HG02973 (cell line): ENCODE measurements around the gene FBXO42.
"Not testable (repeated sequence)": the region's sequence is repeated elsewhere in the genome, so short reads cannot be mapped to it uniquely, and the experiment has no call there.

ENCODE experiments used
- ATAC-seq: cut with Tn5 transposase; IDR thresholded peaks from one replicate; pipeline ENCODE4 v1.9.1; 2021; ENCODE audit warnings: moderate library complexity; ENCODE audit not compliant: unreplicated experiment

Gene FBXO42

GRCh38 chr1:16222716-16223115 lies 129.6 kb downstream of the FBXO42 start:
- ATAC-seq = not testable (repeated sequence)

GRCh38 chr1:16221499-16221898 lies 130.8 kb downstream of the FBXO42 start:
- ATAC-seq = no peak

- ATAC-seq = no peak
Measured at GRCh38 chr1:16219968-16220500, 132.2 kb downstream of the FBXO42 start.

- ATAC-seq = no peak
Measured at GRCh38 chr1:16218674-16219071, 133.6 kb downstream of the FBXO42 start.

GRCh38 chr1:16218014-16218673 lies 134.1 kb downstream of the FBXO42 start:
- no peak for ATAC-seq

GRCh38 chr1:16217061-16217785 lies 135.1 kb downstream of the FBXO42 start:
- peak; percentile 85 for ATAC-seq

- no peak for ATAC-seq
Measured at GRCh38 chr1:16215882-16216753, 136.2 kb downstream of the FBXO42 start.

GRCh38 chr1:16215240-16215639 lies 137.0 kb downstream of the FBXO42 start:
- ATAC-seq = not testable (repeated sequence)

GRCh38 chr1:16213544-16213943 lies 138.7 kb downstream of the FBXO42 start:
- not testable (repeated sequence) for ATAC-seq

- ATAC-seq = no peak
Measured at GRCh38 chr1:16213013-16213412, 139.3 kb downstream of the FBXO42 start.

- no peak for ATAC-seq
Measured at GRCh38 chr1:16212251-16212961, 139.9 kb downstream of the FBXO42 start, which contains the start of gene ARHGEF19. ARHGEF19 (minus strand) TSS chr1:16212652; CDS start chr1:16209054, 3,598 bp downstream.

- no peak for ATAC-seq
Measured at GRCh38 chr1:16211824-16212223, 140.5 kb downstream of the FBXO42 start.

GRCh38 chr1:16210581-16210980 lies 141.7 kb downstream of the FBXO42 start:
- no peak for ATAC-seq

GRCh38 chr1:16209847-16210407 lies 142.4 kb downstream of the FBXO42 start:
- no peak for ATAC-seq

GRCh38 chr1:16209132-16209846 lies 143.0 kb downstream of the FBXO42 start:
- ATAC-seq = no peak

- no peak for ATAC-seq
Measured at GRCh38 chr1:16208270-16208987, 143.9 kb downstream of the FBXO42 start.

GRCh38 chr1:16207318-16208269 lies 144.7 kb downstream of the FBXO42 start:
- ATAC-seq = no peak
